ENCODE measurements around the gene DUS2. TPM values are rescaled to one million over a fixed set of nuclear protein-coding genes. Genes with fewer than 3 reads are reported as not detected.

DUS2 gene
- total and polyA plus RNA-seq, 8 donors, result 13.9 to 22.4 (median 16.6) TPM

DNA sequence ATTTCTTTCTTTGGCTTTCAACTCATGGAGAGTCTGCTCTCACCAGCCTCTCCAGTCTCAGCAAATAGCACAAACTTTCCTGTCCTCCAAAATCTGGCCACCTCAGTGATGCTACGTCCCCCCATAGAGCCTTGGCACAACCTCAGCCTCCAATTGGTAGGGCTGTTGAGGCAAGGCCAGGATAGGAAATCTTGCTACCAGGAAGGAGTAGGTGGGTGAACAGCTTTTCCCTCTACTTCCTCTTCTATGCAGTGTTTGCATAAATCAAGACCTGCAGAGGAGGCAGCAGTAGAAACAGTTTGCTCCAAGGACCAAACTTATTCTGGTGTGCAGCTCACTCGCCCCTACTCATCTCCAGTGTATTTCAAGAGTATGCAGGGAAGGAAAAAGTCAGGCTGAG lies 23.1 kb upstream of the DUS2 start:
- intact Hi-C loops (cut with DNase I), result no loop called here
- peaks cover 0 to 56% of the 10 kb centered on the region in 2 donors for H3K4me1 ChIP-seq
- H3K27me3 ChIP-seq, result no peaks in the 10 kb centered on the region
- TF ChIP-seq, protein P1, sequence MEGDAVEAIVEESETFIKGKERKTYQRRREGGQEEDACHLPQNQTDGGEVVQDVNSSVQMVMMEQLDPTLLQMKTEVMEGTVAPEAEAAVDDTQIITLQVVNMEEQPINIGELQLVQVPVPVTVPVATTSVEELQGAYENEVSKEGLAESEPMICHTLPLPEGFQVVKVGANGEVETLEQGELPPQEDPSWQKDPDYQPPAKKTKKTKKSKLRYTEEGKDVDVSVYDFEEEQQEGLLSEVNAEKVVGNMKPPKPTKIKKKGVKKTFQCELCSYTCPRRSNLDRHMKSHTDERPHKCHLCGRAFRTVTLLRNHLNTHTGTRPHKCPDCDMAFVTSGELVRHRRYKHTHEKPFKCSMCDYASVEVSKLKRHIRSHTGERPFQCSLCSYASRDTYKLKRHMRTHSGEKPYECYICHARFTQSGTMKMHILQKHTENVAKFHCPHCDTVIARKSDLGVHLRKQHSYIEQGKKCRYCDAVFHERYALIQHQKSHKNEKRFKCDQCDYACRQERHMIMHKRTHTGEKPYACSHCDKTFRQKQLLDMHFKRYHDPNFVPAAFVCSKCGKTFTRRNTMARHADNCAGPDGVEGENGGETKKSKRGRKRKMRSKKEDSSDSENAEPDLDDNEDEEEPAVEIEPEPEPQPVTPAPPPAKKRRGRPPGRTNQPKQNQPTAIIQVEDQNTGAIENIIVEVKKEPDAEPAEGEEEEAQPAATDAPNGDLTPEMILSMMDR (IDR thresholded peaks at IDR 0.05), result no peak
- H3K9me3 ChIP-seq, result no peaks in the 10 kb centered on the region
- peak overlapping the region; percentile 77 to 89 for H3K27ac ChIP-seq
- H3K4me3 ChIP-seq, result peak overlapping the region in 1 of 2 donors; percentile 23
- ATAC-seq (peak; percentile 66), DNase-seq (no peak)
- no peaks in the 10 kb centered on the region for H3K36me3 ChIP-seq

DNA sequence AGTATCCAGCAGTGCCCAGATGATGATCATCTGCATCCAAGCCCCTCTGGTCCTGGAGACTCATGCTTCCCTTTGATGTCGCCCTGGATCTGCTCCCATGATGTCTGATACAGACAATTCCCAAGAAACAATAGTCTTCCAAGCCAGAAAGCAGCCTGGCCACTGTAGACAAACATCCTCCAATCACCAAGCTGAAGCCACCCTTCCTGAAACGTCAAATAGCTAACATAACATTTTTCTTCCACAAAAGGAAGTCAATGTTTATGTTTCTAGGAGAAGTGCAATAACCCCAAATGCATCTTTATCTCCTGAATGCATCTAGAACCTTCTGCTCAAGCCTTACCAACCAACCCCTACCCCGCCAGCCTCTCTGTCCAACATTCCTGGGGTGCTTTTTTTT lies 22.6 kb upstream of the DUS2 start:
- no peak for DNase-seq
- intact Hi-C loops (cut with DNase I), result no loop called here
- H3K4me3 ChIP-seq, result peak overlapping the region in 1 of 2 donors; percentile 23

DNA sequence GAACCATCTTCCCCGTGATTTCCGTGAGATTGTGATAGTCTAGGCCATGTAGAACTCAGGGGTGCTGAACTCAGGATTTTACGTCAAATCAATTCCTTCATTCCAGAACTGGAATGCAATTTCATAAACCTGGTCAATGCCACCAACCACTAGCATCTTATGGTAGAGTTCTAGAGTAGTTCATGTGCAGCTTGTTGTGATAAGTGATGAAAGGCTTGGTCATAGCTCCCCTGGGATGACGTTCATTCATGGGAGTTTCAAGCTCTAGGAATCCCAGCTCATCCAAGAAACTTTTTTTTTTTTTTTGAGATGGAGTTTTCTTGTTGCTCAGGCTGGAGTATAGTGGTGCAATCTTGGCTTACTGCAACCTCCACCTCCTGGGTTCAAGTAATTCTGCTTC lies 20.1 kb upstream of the DUS2 start:
- DNase-seq (no peak), ATAC-seq (no peak)
- TF ChIP-seq, protein P1 (IDR thresholded peaks at IDR 0.05), result no peak
- Histone ChIP-seq H3K27me3 (no peaks in the 10 kb centered on the region), H3K4me1 (peaks cover 0 to 59% of the 10 kb centered on the region in 2 donors), H3K9me3 (no peaks in the 10 kb centered on the region), H3K27ac (no peak overlapping the region), H3K36me3 (no peaks in the 10 kb centered on the region), H3K4me3 (no peak overlapping the region)
- intact Hi-C loops (cut with DNase I), result no loop called here

More for the DNA sequence above, 22.6 kb upstream of the DUS2 start:
- peak; percentile 51 for ATAC-seq
- Histone ChIP-seq H3K36me3 (no peaks in the 10 kb centered on the region), H3K4me1 (peaks cover 0 to 56% of the 10 kb centered on the region in 2 donors), H3K27me3 (no peaks in the 10 kb centered on the region), H3K27ac (peak overlapping the region; percentile 77 to 89), H3K9me3 (no peaks in the 10 kb centered on the region)
- TF ChIP-seq, protein P1 (IDR thresholded peaks at IDR 0.05), result no peak

DNA sequence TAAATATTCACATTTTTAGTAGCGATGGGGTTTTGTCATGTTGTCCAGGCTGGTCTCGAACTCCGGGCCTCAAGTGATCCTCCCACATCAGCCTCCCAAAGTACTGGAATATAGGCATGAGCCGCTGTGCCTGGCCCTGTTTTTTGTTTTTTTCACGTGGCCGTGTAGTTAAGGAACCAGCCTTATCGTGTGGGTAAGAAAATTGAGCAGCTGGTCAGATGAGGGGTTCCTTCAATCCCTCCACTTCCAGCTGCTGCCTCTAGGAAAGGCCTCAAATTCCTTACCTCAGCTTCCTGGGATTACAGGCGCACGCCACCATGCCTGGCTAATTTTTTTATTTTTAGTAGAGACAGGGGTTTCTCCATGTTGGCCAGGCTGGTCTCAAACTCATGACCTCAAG lies 17.9 kb upstream of the DUS2 start:
- Histone ChIP-seq H3K4me3 (no peak overlapping the region), H3K36me3 (no peaks in the 10 kb centered on the region), H3K9me3 (no peaks in the 10 kb centered on the region), H3K4me1 (peaks cover 0 to 40% of the 10 kb centered on the region in 2 donors), H3K27ac (peak overlapping the region; percentile 82 to 92), H3K27me3 (no peaks in the 10 kb centered on the region)
- TF ChIP-seq, protein P1 (IDR thresholded peaks at IDR 0.05), result no peak
- intact Hi-C loops (cut with DNase I), result no loop called here
- no peak for DNase-seq
- no peak for ATAC-seq

DNA sequence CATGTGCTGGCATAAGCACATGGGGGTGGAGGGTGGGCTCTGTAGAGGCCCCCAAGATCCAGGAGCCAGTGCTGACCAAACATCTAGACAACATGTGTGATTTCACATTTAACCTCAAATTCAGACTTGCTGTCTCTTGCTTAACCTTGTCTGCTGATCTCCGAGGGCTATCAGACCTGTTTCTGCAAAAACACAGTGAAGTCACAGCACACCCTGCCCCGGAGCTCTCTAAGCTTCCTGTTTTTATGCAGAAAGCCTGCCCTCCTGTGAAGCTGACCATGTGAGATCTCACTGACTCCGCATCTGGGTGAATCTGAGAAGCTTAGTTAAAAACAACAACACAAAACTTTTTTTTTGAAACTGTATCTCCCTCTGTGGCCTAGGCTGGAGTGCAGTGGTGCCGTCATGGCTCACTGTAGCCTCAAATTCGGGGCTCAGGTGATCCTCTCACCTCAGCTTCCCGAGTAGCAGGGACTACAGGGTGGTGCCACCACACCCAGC lies 17.2 kb upstream of the DUS2 start:
- no peaks in the 10 kb centered on the region for H3K9me3 ChIP-seq
- no peak overlapping the region for H3K4me3 ChIP-seq
- TF ChIP-seq, protein P1 (IDR thresholded peaks at IDR 0.05), result no peak
- intact Hi-C loops (cut with DNase I), result no loop called here
- H3K27ac ChIP-seq, result peak overlapping the region; percentile 82 to 92
- peak in 1 of 4 donors; percentile 81 for DNase-seq
- peak; percentile 91 for ATAC-seq
- H3K27me3 ChIP-seq, result no peaks in the 10 kb centered on the region
- no peaks in the 10 kb centered on the region for H3K36me3 ChIP-seq
- H3K4me1 ChIP-seq, result peaks cover 0 to 33% of the 10 kb centered on the region in 2 donors
